ENCODE data around the gene TMEM41A. TPM values are rescaled to one million over a fixed set of nuclear protein-coding genes. Genes with fewer than 3 reads are reported as not detected.

The TMEM41A gene
- total and polyA plus RNA-seq, 2 experiments from 2014 or later, result 12.4 to 15.9 TPM

GRCh38 chr3:185521349-185522138 lies 22.7 kb upstream of the TMEM41A start:
- no peak overlapping the region for H3K4me2 ChIP-seq
- no peak overlapping the region for H3K4me3 ChIP-seq
- no peak for TF ChIP-seq ETS1 (IDR thresholded peaks at IDR 0.05)
- no peak for TF ChIP-seq ZNF462 (CRISPR knock-in tag; IDR thresholded peaks at IDR 0.05)
- Mint-ChIP-seq H3K4me3 (no peak overlapping the region), H3K4me1 (no peaks in the 10 kb centered on the region), H3K27me3 (ENCODE audit: insufficient read depth, low read depth, poor library complexity) (peaks cover 3% of the 10 kb centered on the region), H3K9me3 (no peaks in the 10 kb centered on the region), H3K27ac (no peak overlapping the region), H3K36me3 (ENCODE audit: low read depth) (no peaks in the 10 kb centered on the region)
- H4K20me1 ChIP-seq (replicated peaks; ENCODE audit: insufficient read depth), result no peaks in the 10 kb centered on the region
- no peaks in the 10 kb centered on the region for H3K36me3 ChIP-seq (ENCODE audit: insufficient read depth)
- no peak overlapping the region for H3K27ac ChIP-seq (ENCODE audit: low read depth)
- H3K27me3 ChIP-seq (ENCODE audit: insufficient read depth), result no peaks in the 10 kb centered on the region
- DNase-seq (ENCODE audit: low spot score), result no peak
- H3K4me1 ChIP-seq (ENCODE audit: insufficient read depth), result no peaks in the 10 kb centered on the region
- no peak for ATAC-seq
- H3K9me2 ChIP-seq (ENCODE audit: insufficient read depth), result no peaks in the 10 kb centered on the region
- H3K79me2 ChIP-seq (replicated peaks; ENCODE audit: insufficient read depth), result no peaks in the 10 kb centered on the region
- H3F3A ChIP-seq (replicated peaks; ENCODE audit: low read depth), result no peaks in the 10 kb centered on the region
- H2AFZ ChIP-seq, result no peak overlapping the region

GRCh38 chr3:185519021-185519420 lies 20.2 kb upstream of the TMEM41A start:
- peaks cover 3% of the 10 kb centered on the region for H3K27me3 Mint-ChIP-seq (ENCODE audit: insufficient read depth, low read depth, poor library complexity)
- DNase-seq (ENCODE audit: low spot score) (peak; percentile 59), ATAC-seq (peak; percentile 87)
- no peaks in the 10 kb centered on the region for H3K27me3 ChIP-seq (ENCODE audit: insufficient read depth)
- no peaks in the 10 kb centered on the region for H3F3A ChIP-seq (replicated peaks; ENCODE audit: low read depth)
- no peak overlapping the region for H2AFZ ChIP-seq
- TF ChIP-seq ETS1 (IDR thresholded peaks at IDR 0.05) (no peak), CTCF (conservative IDR thresholded peaks at IDR 0.05; ENCODE audit: low read depth in 2 of 2) (peak; percentile 39 to 43), ZNF114 (CRISPR knock-in tag; IDR thresholded peaks at IDR 0.05) (no peak), ZNF331 (CRISPR knock-in tag; IDR thresholded peaks at IDR 0.05; ENCODE audit: low read depth) (no peak)
- H3K36me3 Mint-ChIP-seq (ENCODE audit: low read depth), result no peaks in the 10 kb centered on the region
- no peak overlapping the region for H3K27ac Mint-ChIP-seq
- no peak overlapping the region for H3K4me3 ChIP-seq
- no peaks in the 10 kb centered on the region for H3K9me3 Mint-ChIP-seq
- H3K36me3 ChIP-seq (ENCODE audit: insufficient read depth), result no peaks in the 10 kb centered on the region
- H3K4me3 Mint-ChIP-seq, result no peak overlapping the region
- H3K4me1 ChIP-seq (ENCODE audit: insufficient read depth), result no peaks in the 10 kb centered on the region
- H3K9me2 ChIP-seq (ENCODE audit: insufficient read depth), result no peaks in the 10 kb centered on the region
- no peak overlapping the region for H3K4me2 ChIP-seq
- H4K20me1 ChIP-seq (replicated peaks; ENCODE audit: insufficient read depth), result no peaks in the 10 kb centered on the region
- H3K4me1 Mint-ChIP-seq, result no peaks in the 10 kb centered on the region
- H3K79me2 ChIP-seq (replicated peaks; ENCODE audit: insufficient read depth), result no peaks in the 10 kb centered on the region
- H3K27ac ChIP-seq (ENCODE audit: low read depth), result no peak overlapping the region
